Mucosa of descending colon (tissue), 3 donors: Measurements from ENCODE around the gene PWWP2B. TPM values are rescaled to one million over a fixed set of nuclear protein-coding genes. Genes with fewer than 3 reads are reported as not detected.

Source experiments
- ATAC-seq: fragments of 200-7000 bp; cut with Tn5 transposase; one replicate; pipeline ENCODE4 v1.9.1; 2020; ENCODE audit warnings: mild to moderate bottlenecking, moderate library complexity
- DNase-seq, 3 donors: peaks; one replicate each; pipeline ENCODE4 v3.0.0-alpha.2; 2020
- H3K36me3 ChIP-seq: fragments of 200-600 bp; one replicate; pipeline ENCODE4 v1.8.0; 2021; ENCODE audit warnings: low read depth, mild to moderate bottlenecking
- H3K4me1 ChIP-seq: fragments of 200-600 bp; one replicate; pipeline ENCODE4 v1.8.0; 2021; ENCODE audit warnings: low read depth, mild to moderate bottlenecking
- H3K4me3 ChIP-seq: fragments of 200-600 bp; one replicate; pipeline ENCODE4 v1.8.0; 2021; ENCODE audit warnings: mild to moderate bottlenecking
- H3K9me3 ChIP-seq: fragments of 200-600 bp; one replicate; pipeline ENCODE4 v1.8.0; 2021; ENCODE audit warnings: mild to moderate bottlenecking
- CTCF ChIP-seq: fragments of 200-600 bp; IDR thresholded peaks from one replicate; pipeline ENCODE4 v1.8.0; 2022; ENCODE audit warnings: antibody characterized with exemption, mild to moderate bottlenecking
- intact Hi-C, 2 donors: fragments of 100-400 bp; cut with DNase I in 1 of 2; cut with micrococcal nuclease in 1 of 2; formaldehyde crosslinking; loops; one replicate each; pipeline versions ENCODE4 v1.11.0 to v1.11.1; 2022; cut with DNase I, micrococcal nuclease
- total RNA-seq, 3 donors: library from RNA; stranded (reverse); fragmentation: NEBNext Ultra II Directional in 2 of 3; extraction: Animal tissue kit (Norgen Biotek cat#: 25700) in 2 of 3; gene quantifications; one replicate each; pipeline versions ENCODE4 v1.2.1 to v1.2.4, GENCODE V29; 2021 to 2023
- donor health status: DM: no; HTN: no; CAD: no; lungs with moderate emphysema.
- donor health status: DM: no; HTN: no; CAD: no.
- donor health status: DM: no; HTN: yes; CAD: no.

The PWWP2B gene
- total RNA-seq, 3 donors from 2014 or later, result 37.7 to 55.6 (median 41.7) TPM

DNA sequence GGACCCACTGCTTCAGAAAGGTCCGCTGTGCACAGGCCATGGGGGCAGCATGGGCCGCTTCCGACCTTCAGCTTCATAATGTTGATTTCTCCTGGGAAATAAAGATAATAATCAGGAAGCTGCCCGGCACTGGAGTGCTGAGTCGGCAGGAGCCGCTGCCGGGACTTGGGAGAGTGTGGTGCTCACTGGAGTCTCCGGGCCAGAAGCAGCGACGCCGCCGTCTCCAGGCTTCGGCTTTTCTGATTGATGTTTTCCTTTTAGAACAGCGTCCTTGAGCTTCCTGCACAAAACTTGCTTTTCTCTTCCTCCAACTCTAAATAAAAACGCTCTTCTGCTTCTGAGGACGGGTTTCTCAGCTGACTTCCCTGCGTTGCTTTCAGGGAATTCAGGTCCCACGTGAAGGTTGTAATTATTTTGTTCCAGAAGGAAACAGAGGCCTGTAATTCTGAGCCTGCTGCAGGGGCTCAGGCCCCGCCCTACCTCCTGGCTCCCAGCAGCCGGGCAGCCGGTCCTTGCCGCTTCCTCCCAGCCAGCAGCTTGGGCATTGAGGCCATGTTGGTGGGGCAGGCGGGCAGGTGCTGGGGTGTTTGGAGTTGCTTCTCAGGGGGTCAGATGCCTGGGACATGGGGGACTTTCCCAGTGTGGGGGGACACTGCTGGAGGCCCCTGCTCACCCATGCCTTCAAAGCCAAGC lies 14.7 kb downstream of the PWWP2B start:
- Histone ChIP-seq H3K4me3 (no peak overlapping the region), H3K9me3 (no peaks in the 10 kb centered on the region), H3K36me3 (no peaks in the 10 kb centered on the region), H3K4me1 (peaks cover 76% of the 10 kb centered on the region)
- ATAC-seq (peak; percentile 27), DNase-seq (peak in 2 of 3 donors; percentile 81 to 85)
- intact Hi-C loops, result no loop called here
- no peak for TF ChIP-seq CTCF

GRCh38 chr10:132412316-132413192 lies 15.6 kb downstream of the PWWP2B start:
- no peak overlapping the region for H3K4me3 ChIP-seq
- peaks cover 76% of the 10 kb centered on the region for H3K4me1 ChIP-seq
- peak; percentile 25 to 68 (median 42) for DNase-seq
- intact Hi-C loops, result no loop called here
- H3K36me3 ChIP-seq, result no peaks in the 10 kb centered on the region
- TF ChIP-seq CTCF, result no peak
- no peaks in the 10 kb centered on the region for H3K9me3 ChIP-seq
- no peak for ATAC-seq

- ATAC-seq, result no peak
Measured at GRCh38 chr10:132413226-132414205, 16.5 kb downstream of the PWWP2B start.

DNA sequence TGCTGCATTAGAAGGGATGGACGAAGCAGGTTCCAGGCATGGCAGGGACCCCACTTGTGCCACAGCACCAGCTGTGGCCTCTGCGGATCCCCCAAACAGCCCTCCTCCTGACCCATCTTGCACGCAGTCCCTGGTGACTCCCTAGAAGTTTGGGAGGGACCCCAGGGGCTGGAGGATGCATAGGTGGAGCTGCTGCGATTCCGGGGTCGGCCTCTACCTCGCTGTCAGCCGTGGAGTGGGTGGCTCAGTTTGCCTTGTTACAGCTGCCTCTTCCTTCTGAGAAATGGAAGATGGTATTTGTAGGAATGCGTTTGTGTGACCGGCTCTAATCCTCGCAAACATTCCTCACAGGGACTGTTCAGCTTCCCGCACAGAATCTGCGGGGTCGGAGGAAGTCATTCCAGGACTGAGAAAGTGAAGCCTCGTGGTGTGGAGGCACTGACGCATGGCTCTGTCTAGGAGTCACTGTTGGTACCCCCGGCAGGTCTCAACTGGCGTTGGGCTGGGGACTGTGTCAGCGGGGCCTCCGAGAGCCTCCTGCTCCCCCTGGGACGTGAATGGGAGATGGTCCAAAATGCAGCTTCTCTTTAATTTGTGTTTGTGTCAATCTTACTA lies 17.5 kb downstream of the PWWP2B start:
- intact Hi-C loops, result no loop called here
- DNase-seq (peak in 2 of 3 donors; percentile 25 to 33), ATAC-seq (no peak)
- TF ChIP-seq CTCF, result no peak
- H3K4me1 ChIP-seq, result peaks cover 75% of the 10 kb centered on the region
- H3K36me3 ChIP-seq, result no peaks in the 10 kb centered on the region
- no peaks in the 10 kb centered on the region for H3K9me3 ChIP-seq
- no peak overlapping the region for H3K4me3 ChIP-seq

More at GRCh38 chr10:132413226-132414205, 16.5 kb downstream of the PWWP2B start:
- intact Hi-C loops, result no loop called here
- DNase-seq, result peak; percentile 33 to 58 (median 52)
- no peak overlapping the region for H3K4me3 ChIP-seq
- H3K36me3 ChIP-seq, result no peaks in the 10 kb centered on the region
- H3K9me3 ChIP-seq, result no peaks in the 10 kb centered on the region
- no peak for TF ChIP-seq CTCF
- peaks cover 77% of the 10 kb centered on the region for H3K4me1 ChIP-seq

DNA sequence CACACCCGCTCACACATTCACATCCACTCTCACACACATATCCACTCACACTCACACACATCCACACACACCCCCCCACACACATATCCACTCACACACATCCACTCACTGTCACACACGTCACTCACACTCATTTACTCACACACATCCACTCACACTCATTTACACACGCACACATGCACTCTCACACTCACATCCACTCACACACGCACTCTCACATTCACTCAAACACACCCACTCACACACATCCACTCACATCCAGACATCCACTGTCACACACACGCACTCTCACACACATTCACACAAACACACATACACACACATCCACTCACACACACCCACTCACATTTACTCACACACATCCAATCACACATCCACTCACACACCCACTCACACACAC lies 18.3 kb downstream of the PWWP2B start:
- intact Hi-C loops, result no loop called here
- ATAC-seq, result no peak
- peaks cover 77% of the 10 kb centered on the region for H3K4me1 ChIP-seq

More for the DNA sequence above, 18.3 kb downstream of the PWWP2B start:
- DNase-seq, result no peak
- Histone ChIP-seq H3K4me3 (no peak overlapping the region), H3K36me3 (no peaks in the 10 kb centered on the region), H3K9me3 (no peaks in the 10 kb centered on the region)
- no peak for TF ChIP-seq CTCF
